MM.1S (cell line): ENCODE results near the gene IL17C.

Source experiments
- DNase-seq: peaks from one replicate; pipeline ENCODE4 v3.0.0-alpha.2; 2015
- H2AFZ ChIP-seq: fragments of 300-600 bp; sonication (generic); 2 replicates; pipeline ENCODE4 v1.6.0; 2016; ENCODE audit warnings: antibody characterized with exemption, low read length
- H3F3A ChIP-seq: fragments of 300-600 bp; sonication (generic); 2 replicates; pipeline ENCODE4 v1.6.1; 2016; ENCODE audit warnings: mild to moderate bottlenecking, antibody characterized with exemption, low read length, moderate library complexity, mixed read lengths; ENCODE audit not compliant: insufficient read depth
- H3K27ac ChIP-seq: fragments of 300-600 bp; sonication (generic); 2 replicates; pipeline ENCODE4 v1.5.1; 2016; ENCODE audit warnings: mild to moderate bottlenecking, low read length
- H3K27me3 ChIP-seq: fragments of 300-600 bp; sonication (generic); replicated peaks from 2 replicates; pipeline ENCODE4 v1.6.0; 2016; ENCODE audit warnings: low read length; ENCODE audit not compliant: insufficient read depth
- H3K36me3 ChIP-seq: fragments of 300-600 bp; sonication (generic); replicated peaks from 2 replicates; pipeline ENCODE4 v1.6.1; 2016; ENCODE audit warnings: mild to moderate bottlenecking, low read length, mixed read lengths; ENCODE audit not compliant: insufficient read depth
- H3K4me1 ChIP-seq: fragments of 300-600 bp; sonication (generic); 2 replicates; pipeline ENCODE4 v1.6.1; 2016; ENCODE audit warnings: low read length, mixed read lengths
- H3K4me2 ChIP-seq: fragments of 300-600 bp; sonication (generic); 2 replicates; pipeline ENCODE4 v1.6.0; 2016; ENCODE audit warnings: low read depth, low read length
- H3K4me3 ChIP-seq: fragments of 300-600 bp; sonication (generic); 2 replicates; pipeline ENCODE4 v1.5.1; 2016; ENCODE audit warnings: low read length, mixed read lengths
- H3K79me2 ChIP-seq: fragments of 300-600 bp; sonication (generic); 2 replicates; pipeline ENCODE4 v1.6.1; 2016; ENCODE audit warnings: mixed run types, low read length, mixed read lengths
- H3K9ac ChIP-seq: fragments of 300-600 bp; sonication (generic); 2 replicates; pipeline ENCODE4 v1.6.1; 2016; ENCODE audit warnings: low read length, mixed read lengths
- H3K9me2 ChIP-seq: fragments of 300-600 bp; sonication (generic); replicated peaks from 2 replicates; pipeline ENCODE4 v1.6.1; 2016; ENCODE audit warnings: mild to moderate bottlenecking, low read length, mixed read lengths; ENCODE audit not compliant: insufficient read depth
- H3K9me3 ChIP-seq: fragments of 300-600 bp; sonication (generic); replicated peaks from 2 replicates; pipeline ENCODE4 v1.6.1; 2016; ENCODE audit warnings: mild to moderate bottlenecking, low read length, mixed read lengths; ENCODE audit not compliant: insufficient read depth
- H4K20me1 ChIP-seq: fragments of 300-600 bp; sonication (generic); 2 replicates; pipeline ENCODE4 v1.6.1; 2016; ENCODE audit warnings: mild to moderate bottlenecking, low read length, moderate library complexity, mixed read lengths; ENCODE audit not compliant: insufficient read depth
- CTCF ChIP-seq: fragments of 300-600 bp; sonication (generic); IDR thresholded peaks from 2 replicates; pipeline ENCODE4 v1.5.1; 2016; ENCODE audit warnings: antibody characterized with exemption, low read length, mixed read lengths
- EZH2 ChIP-seq: fragments of 300-600 bp; sonication (generic); optimal IDR thresholded peaks from 2 replicates; pipeline ENCODE3; 2017; ENCODE audit warnings: low read depth, mild to moderate bottlenecking, antibody characterized with exemption, low read length, mixed read lengths
- EZH2phosphoT487 ChIP-seq: fragments of 300-600 bp; sonication (generic); IDR thresholded peaks from 2 replicates; pipeline ENCODE4 v1.6.1; 2018; ENCODE audit warnings: antibody characterized with exemption, low read length

Gene IL17C

GRCh38 chr16:88645941-88646340 lies 7.6 kb downstream of the IL17C start:
- no peaks in the 10 kb centered on the region for H3K36me3 ChIP-seq

GRCh38 chr16:88646345-88647034 lies 8.1 kb downstream of the IL17C start:
- H3K9me2 ChIP-seq = no peaks in the 10 kb centered on the region
- peaks cover 24% of the 10 kb centered on the region for H3K79me2 ChIP-seq
- TF ChIP-seq EZH2 = no peak
- TF ChIP-seq CTCF = no peak
- TF ChIP-seq EZH2phosphoT487 = no peak
- no peak overlapping the region for H3K9ac ChIP-seq
- no peak overlapping the region for H2AFZ ChIP-seq
- H3K4me3 ChIP-seq = no peak overlapping the region
- H3K36me3 ChIP-seq = no peaks in the 10 kb centered on the region
- H4K20me1 ChIP-seq = no peaks in the 10 kb centered on the region
- 0 out of 2 replicates have a peak, but pooled peaks cover 4% of the 10 kb centered on the region for H3K4me1 ChIP-seq
- H3K27ac ChIP-seq = no peak overlapping the region
- H3K27me3 ChIP-seq = no peaks in the 10 kb centered on the region
- DNase-seq = no peak
- no peaks in the 10 kb centered on the region for H3F3A ChIP-seq
- no peaks in the 10 kb centered on the region for H3K9me3 ChIP-seq
- no peak overlapping the region for H3K4me2 ChIP-seq

More at GRCh38 chr16:88645941-88646340, 7.6 kb downstream of the IL17C start:
- Histone ChIP-seq H3K27me3 (no peaks in the 10 kb centered on the region), H3K4me3 (no peak overlapping the region), H3K79me2 (peaks cover 24% of the 10 kb centered on the region), H3K4me1 (0 out of 2 replicates have a peak, but pooled peaks cover 4% of the 10 kb centered on the region), H3K9ac (no peak overlapping the region), H2AFZ (no peak overlapping the region), H4K20me1 (no peaks in the 10 kb centered on the region), H3K27ac (no peak overlapping the region), H3K9me3 (no peaks in the 10 kb centered on the region), H3F3A (no peaks in the 10 kb centered on the region), H3K9me2 (no peaks in the 10 kb centered on the region), H3K4me2 (no peak overlapping the region)
- DNase-seq = no peak
- TF ChIP-seq EZH2 = no peak
- TF ChIP-seq CTCF = no peak
- no peak for TF ChIP-seq EZH2phosphoT487

GRCh38 chr16:88647178-88648070 lies 9.1 kb downstream of the IL17C start:
- Histone ChIP-seq H2AFZ (no peak overlapping the region), H3K79me2 (peaks cover 24% of the 10 kb centered on the region), H3K27me3 (no peaks in the 10 kb centered on the region), H3K4me1 (peaks cover 11% of the 10 kb centered on the region; the same call in 1 of the 2 replicates), H3K9ac (no peak overlapping the region), H4K20me1 (no peaks in the 10 kb centered on the region), H3K4me2 (no peak overlapping the region), H3F3A (no peaks in the 10 kb centered on the region), H3K9me3 (no peaks in the 10 kb centered on the region), H3K4me3 (no peak overlapping the region), H3K27ac (no peak overlapping the region), H3K36me3 (no peaks in the 10 kb centered on the region), H3K9me2 (no peaks in the 10 kb centered on the region)
- no peak for DNase-seq
- TF ChIP-seq CTCF (no peak), EZH2phosphoT487 (no peak), EZH2 (no peak)
